ENCODE data around the gene PPP2R5C. TPM values are rescaled to one million over a fixed set of nuclear protein-coding genes. Genes with fewer than 3 reads are reported as not detected.

The PPP2R5C gene
- total and polyA plus RNA-seq, 9 of the 15 experiments (the other 6 are each of a cell fraction or from before 2014, with no cell fraction given), result 284 to 617 (median 395) TPM

DNA sequence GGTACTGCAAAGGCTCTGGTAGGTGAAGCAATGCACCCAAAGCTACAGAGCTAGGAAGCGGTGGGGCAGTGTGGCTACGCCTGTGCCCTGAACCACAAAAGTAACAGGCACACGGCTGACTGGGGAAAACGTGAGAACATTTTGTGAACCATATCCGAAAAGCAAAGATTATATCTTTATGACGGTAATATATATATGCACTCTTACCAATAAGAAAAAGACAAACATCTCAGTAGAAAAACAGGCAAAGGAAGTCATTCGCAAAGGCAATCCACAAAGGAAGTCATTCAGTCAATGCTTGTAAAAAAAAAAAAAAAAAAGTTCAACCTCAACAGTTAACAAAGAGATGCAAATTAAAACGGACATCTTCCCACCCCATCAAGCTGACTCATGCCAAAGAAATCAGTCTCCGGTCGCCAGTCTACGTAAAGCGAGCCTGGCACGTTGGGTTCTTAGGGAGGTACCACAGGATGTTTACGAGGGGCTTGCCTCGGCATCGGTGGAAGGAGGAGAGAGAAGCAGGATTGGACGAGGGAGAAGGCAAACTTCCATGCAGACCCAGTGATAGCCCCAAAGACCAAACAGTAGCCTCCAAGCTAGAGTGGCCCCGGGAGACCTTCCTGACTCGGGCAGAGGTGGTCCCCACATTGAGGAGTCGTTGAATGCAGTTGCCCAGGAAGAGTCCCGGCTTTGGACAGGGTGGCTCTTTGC is 39.4 kb upstream of the PPP2R5C start:
- ATAC-seq (no peak), DNase-seq (ENCODE audit: extremely low read depth in 1 of 4, low spot score in 3 of 4) (peak in 1 of 4 experiments; percentile 0), FAIRE-seq (no peak)
- no peaks in the 10 kb centered on the region for H3K9me1 ChIP-seq (ENCODE audit: control insufficient read depth, insufficient read depth, low read length)
- peaks cover 5 to 17% of the 10 kb centered on the region in 2 experiments; a peak in 4 of 5 replicates for H3K4me1 ChIP-seq (replicated peaks in 1 of 2; ENCODE audit: control insufficient read depth in 2 of 2, insufficient read depth in 2 of 2, low read length in 2 of 2)
- in situ Hi-C loops (cut with MboI) (no loop called here), intact Hi-C loops (cut with micrococcal nuclease) (no loop called here)
- ChIA-PET CTCF (ENCODE audit: low intra/inter-chr PET ratio) (no interaction called here), POLR2A (interaction anchor here (0.7 kb wide), 1 partner anchor 1902 kb away, joined by 3 read pairs; no protein-coding TSS in a partner anchor)
- no peak overlapping the region for H3K4me3 ChIP-seq
- no peaks in the 10 kb centered on the region for H3K36me3 ChIP-seq (ENCODE audit: control insufficient read depth, insufficient read depth, low read length)
- H3K9ac ChIP-seq (ENCODE audit: insufficient read depth in 1 of 2, low read depth in 2 of 2, low read length in 2 of 2), result no peak overlapping the region
- no TSS peak for BruUV-seq (replicated peaks)
- no peaks in the 10 kb centered on the region for H3K79me2 ChIP-seq (ENCODE audit: control insufficient read depth, insufficient read depth, low read length)
- no peak overlapping the region for H3K27ac ChIP-seq (ENCODE audit: extremely low read depth, low read depth, low read length)
- H3K4me2 ChIP-seq (ENCODE audit: insufficient read depth, low read length), result no peak overlapping the region
- no peaks in the 10 kb centered on the region for H3K27me3 ChIP-seq (ENCODE audit: control insufficient read depth in 2 of 2, insufficient read depth in 2 of 2, low read length in 2 of 2)
- H3K9me3 ChIP-seq (replicated peaks; ENCODE audit: control insufficient read depth, insufficient read depth, low read depth, low read length), result no peaks in the 10 kb centered on the region
- TF ChIP-seq SAP30 (IDR thresholded peaks at IDR 0.05; ENCODE audit: borderline replicate concordance, insufficient read depth, low read depth, low read length, poor library complexity, severe bottlenecking) (no peak), WHSC1 (IDR thresholded peaks at IDR 0.05; ENCODE audit: low read length) (no peak), L3MBTL2 (IDR thresholded peaks at IDR 0.05) (no peak), ILF3 (IDR thresholded peaks at IDR 0.05; ENCODE audit: borderline replicate concordance) (no peak), THRAP3 (IDR thresholded peaks at IDR 0.05; ENCODE audit: borderline replicate concordance) (no peak)
- TF ChIP-seq, protein P1, sequence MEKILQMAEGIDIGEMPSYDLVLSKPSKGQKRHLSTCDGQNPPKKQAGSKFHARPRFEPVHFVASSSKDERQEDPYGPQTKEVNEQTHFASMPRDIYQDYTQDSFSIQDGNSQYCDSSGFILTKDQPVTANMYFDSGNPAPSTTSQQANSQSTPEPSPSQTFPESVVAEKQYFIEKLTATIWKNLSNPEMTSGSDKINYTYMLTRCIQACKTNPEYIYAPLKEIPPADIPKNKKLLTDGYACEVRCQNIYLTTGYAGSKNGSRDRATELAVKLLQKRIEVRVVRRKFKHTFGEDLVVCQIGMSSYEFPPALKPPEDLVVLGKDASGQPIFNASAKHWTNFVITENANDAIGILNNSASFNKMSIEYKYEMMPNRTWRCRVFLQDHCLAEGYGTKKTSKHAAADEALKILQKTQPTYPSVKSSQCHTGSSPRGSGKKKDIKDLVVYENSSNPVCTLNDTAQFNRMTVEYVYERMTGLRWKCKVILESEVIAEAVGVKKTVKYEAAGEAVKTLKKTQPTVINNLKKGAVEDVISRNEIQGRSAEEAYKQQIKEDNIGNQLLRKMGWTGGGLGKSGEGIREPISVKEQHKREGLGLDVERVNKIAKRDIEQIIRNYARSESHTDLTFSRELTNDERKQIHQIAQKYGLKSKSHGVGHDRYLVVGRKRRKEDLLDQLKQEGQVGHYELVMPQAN (IDR thresholded peaks at IDR 0.05; ENCODE audit: borderline replicate concordance), result no peak
- no peaks in the 10 kb centered on the region for H4K20me1 ChIP-seq (replicated peaks; ENCODE audit: control insufficient read depth, insufficient read depth, low read length)
- no peak overlapping the region for H2AFZ ChIP-seq (ENCODE audit: low read depth, low read length)
- WGBS (ENCODE audit: insufficient coverage, low coverage, missing lambda C conversion rate), result 73% methylated on average over 16 of the region's 21 CpGs
